PFSK-1 (cell line): ENCODE data around the gene CARM1.

Source experiments
- FOXP2 ChIP-seq: optimal IDR thresholded peaks from 2 replicates; pipeline ENCODE3; 2011; ENCODE audit warnings: borderline replicate concordance, control low read depth, inconsistent platforms; ENCODE audit not compliant: insufficient read depth; ENCODE audit errors: extremely low read length, extremely low read depth
- POLR2AphosphoS5 ChIP-seq: IDR thresholded peaks from 2 replicates; pipeline ENCODE4 v1.6.1; 2012; ENCODE audit warnings: low read depth, mild to moderate bottlenecking, control low read depth, low read length, moderate library complexity
- REST ChIP-seq, 2 experiments: IDR thresholded peaks; 2 replicates each; pipeline versions ENCODE4 v1.6.1 to v1.8.0; 2011 to 2012; ENCODE audit warnings: low read depth in 2 of 2, low read length in 2 of 2, control low read depth in 1 of 2, inconsistent platforms in 1 of 2, mild to moderate bottlenecking in 1 of 2, moderate library complexity in 1 of 2; ENCODE audit not compliant: insufficient read depth in 1 of 2

DNA sequence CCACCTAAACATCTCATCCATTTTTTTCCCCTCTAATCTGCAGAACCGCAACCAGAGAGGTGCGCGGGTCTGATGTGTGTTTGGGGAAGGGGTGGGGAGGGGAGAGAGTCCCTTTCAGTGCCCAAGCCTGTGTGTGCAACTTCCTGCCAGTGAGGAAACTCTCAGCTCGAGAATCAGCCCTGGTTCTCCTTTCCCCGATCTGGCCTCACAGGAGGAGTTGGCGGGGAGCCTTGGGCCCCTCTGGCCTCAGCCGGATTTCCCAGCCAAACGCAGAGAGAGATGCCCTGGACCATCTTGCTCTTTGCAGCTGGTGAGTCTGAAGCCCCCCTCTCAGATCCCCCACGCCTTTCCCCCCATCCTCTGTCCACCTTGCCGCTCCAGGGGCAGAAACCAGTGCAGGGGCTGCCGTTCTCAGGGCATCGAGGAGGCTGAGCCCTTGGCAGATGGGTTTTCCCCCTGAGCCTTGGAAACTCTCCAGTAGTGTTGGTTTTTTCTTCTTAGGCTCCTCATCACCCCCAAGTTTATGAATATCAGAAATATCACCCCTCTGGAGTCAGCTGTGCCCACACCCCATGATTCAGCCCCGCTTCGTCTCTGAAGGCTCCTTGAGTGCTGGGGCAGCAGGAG is 23.0 kb upstream of the CARM1 start, which contains the start of gene C19orf38:
- no peak for TF ChIP-seq REST (IDR thresholded peaks at IDR 0.05; ENCODE audit: insufficient read depth in 1 of 2, low read depth in 2 of 2, low read length in 2 of 2)
- TF ChIP-seq POLR2AphosphoS5 = no peak
- no peak for TF ChIP-seq FOXP2
